Measurements from ENCODE around the gene NXPH3.

The NXPH3 gene

DNA sequence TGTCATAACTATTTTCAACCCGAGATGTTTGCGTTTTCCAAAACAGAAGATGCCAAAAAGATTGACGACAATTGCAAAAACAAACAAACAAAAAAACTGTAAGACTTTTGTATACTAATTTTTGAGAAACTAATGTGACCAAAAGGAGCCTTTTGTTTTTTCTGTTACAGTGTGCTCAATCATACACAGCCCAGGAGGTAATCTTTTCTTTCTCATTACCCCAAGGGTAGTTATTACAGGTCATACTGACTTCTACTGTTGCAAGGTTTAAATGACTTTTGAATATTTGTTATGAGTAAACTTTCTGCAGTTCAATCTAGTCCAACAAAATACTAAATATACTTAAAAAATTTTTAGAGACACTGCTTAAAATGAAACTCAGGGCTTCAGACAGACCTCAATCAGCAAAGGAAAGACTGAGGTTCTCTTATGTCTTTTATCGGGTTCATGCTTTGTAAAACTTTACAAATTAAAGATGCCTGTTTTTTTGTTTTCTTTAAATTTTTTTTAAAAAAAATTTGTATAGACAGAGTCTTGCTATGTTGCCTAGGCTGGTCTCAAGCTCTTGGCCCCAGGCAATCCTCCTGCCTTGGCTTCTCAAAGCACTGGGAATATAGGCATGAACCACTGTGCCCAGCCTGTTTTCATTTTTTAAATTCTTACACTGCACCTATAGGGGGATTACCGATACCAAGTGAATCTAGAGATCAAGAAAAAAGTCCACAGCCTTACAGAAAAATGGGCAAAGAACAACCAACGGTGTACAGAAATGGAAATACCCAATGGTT, 54.6 kb downstream of the NXPH3 start:
- DNase-seq = no peak

DNA sequence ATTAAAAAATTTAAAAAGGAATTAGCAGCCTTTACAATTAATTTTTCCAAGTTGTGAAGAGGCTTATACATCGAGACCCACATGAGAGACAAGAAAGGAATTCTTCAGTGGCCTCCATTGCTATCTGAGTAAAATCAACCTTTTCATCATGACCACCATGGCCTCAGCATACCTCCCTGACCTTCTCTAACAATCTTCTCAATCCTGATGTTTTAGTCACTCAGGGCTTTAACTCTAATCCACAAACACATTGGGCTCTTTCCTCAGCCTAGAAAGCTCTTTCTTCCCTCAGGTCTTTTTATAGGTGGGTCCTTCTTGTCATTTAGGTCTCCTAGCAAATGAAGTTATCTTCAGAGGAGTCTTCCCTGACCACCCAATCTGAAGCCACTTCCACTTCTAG, 55.8 kb downstream of the NXPH3 start:
- DNase-seq = no peak

All from KG1 (cell line).